Activated naive CD8-positive, alpha-beta T cell treated with anti-CD3 and anti-CD28 coated beads, Interleukin-2, amount 50 U/mL, for 16 hours (primary cell): ENCODE measurements around the gene UFD1.
"Not testable (repeated sequence)": the region's sequence is repeated elsewhere in the genome, so short reads cannot be mapped to it uniquely, and the experiment has no call there.

Source experiments
- DNase-seq: peaks from one replicate; pipeline ENCODE4 v3.0.0-alpha.2; 2020; ENCODE audit warnings: low read depth, low spot score

Gene UFD1

GRCh38 chr22:19449422-19449767 is 29.6 kb downstream of the UFD1 start:
- DNase-seq = no peak

- no peak for DNase-seq
These were observed 30.1 kb downstream of the UFD1 start for GRCh38 chr22:19448739-19449421.

GRCh38 chr22:19448076-19448607 is 30.9 kb downstream of the UFD1 start:
- DNase-seq = no peak

- DNase-seq = peak; percentile 76
These were observed 31.5 kb downstream of the UFD1 start, which contains the start of gene C22orf39 for GRCh38 chr22:19447330-19448075. C22orf39 (minus strand) TSS chr22:19447711; CDS start chr22:19447688, 23 bp downstream.

GRCh38 chr22:19446603-19447329 is 32.2 kb downstream of the UFD1 start:
- DNase-seq = no peak

GRCh38 chr22:19445279-19445982 is 33.6 kb downstream of the UFD1 start:
- DNase-seq = not testable (repeated sequence)

GRCh38 chr22:19443544-19444211 is 35.3 kb downstream of the UFD1 start:
- no peak for DNase-seq

- DNase-seq = no peak
These were observed 36.8 kb downstream of the UFD1 start for GRCh38 chr22:19442166-19442565.

- DNase-seq = no peak
These were observed 38.4 kb downstream of the UFD1 start for GRCh38 chr22:19440411-19441195.

GRCh38 chr22:19438298-19438697 is 40.7 kb downstream of the UFD1 start:
- no peak for DNase-seq

- DNase-seq = not testable (repeated sequence)
These were observed 42.4 kb downstream of the UFD1 start for GRCh38 chr22:19436444-19437161.

GRCh38 chr22:19434829-19435580 is 44.0 kb downstream of the UFD1 start:
- DNase-seq = no peak

GRCh38 chr22:19434401-19434800 is 44.6 kb downstream of the UFD1 start:
- no peak for DNase-seq

GRCh38 chr22:19432133-19432851 is 46.7 kb downstream of the UFD1 start, which contains the start of gene MRPL40:
MRPL40 (plus strand) TSS chr22:19432545; CDS start chr22:19432555, 10 bp downstream.
- DNase-seq = peak; percentile 83

GRCh38 chr22:19431649-19432132 is 47.3 kb downstream of the UFD1 start, which contains the start of gene HIRA:
HIRA (minus strand) TSS chr22:19431733; CDS start chr22:19431476, 257 bp downstream.
- peak; percentile 69 for DNase-seq

- DNase-seq = no peak
These were observed 48.0 kb downstream of the UFD1 start for GRCh38 chr22:19430890-19431541.
